Measurements from ENCODE around the gene ITIH1. TPM values are rescaled to one million over a fixed set of nuclear protein-coding genes. Genes with fewer than 3 reads are reported as not detected.
"Not testable (repeated sequence)": the region's sequence is repeated elsewhere in the genome, so short reads cannot be mapped to it uniquely, and the experiment has no call there.

The ITIH1 gene
- total RNA-seq (2021): not detected in 2 replicates
- Bru-seq, nascent RNA: not detected
- not detected for BruChase-seq, experiment 1, labeled RNA remaining after a 2-hour chase
- not detected for BruChase-seq, experiment 2, labeled RNA remaining after a 6-hour chase
- long read RNA-seq: 0 reads

GRCh38 chr3:52777127-52777958 lies at the start of gene ITIH1:
TSS of gene ITIH1 (plus strand) at chr3:52777599. CDS start at chr3:52777616, 17 bp downstream.
- Histone ChIP-seq H3K27me3 (ENCODE audit: insufficient read depth, low read depth) (peaks cover 14% of the 10 kb centered on the region), H3K9me2 (ENCODE audit: insufficient read depth) (no peaks in the 10 kb centered on the region), H4K20me1 (ENCODE audit: insufficient read depth) (no peaks in the 10 kb centered on the region), H3K4me3 (no peak within 1 kb of the TSS), H3K79me2 (ENCODE audit: low read depth) (no peaks in the 10 kb centered on the region), H3K9me3 (ENCODE audit: insufficient read depth, low read depth) (no peaks in the 10 kb centered on the region), H3K27ac (no peak within 1 kb of the TSS), H3K36me3 (ENCODE audit: low read depth) (no peaks in the 10 kb centered on the region), H3K4me2 (no peak within 1 kb of the TSS), H3F3A (ENCODE audit: insufficient read depth, low read depth) (no peaks in the 10 kb centered on the region), H2AFZ (no peak within 1 kb of the TSS), H3K4me1 (replicated peaks; ENCODE audit: insufficient read depth) (no peaks in the 10 kb centered on the region; the same call in 1 of the 2 replicates)
- no peak for DNase-seq
- TF ChIP-seq EZH2 (IDR thresholded peaks at IDR 0.05; ENCODE audit: low read depth) (no peak), CTCF (conservative IDR thresholded peaks at IDR 0.05) (no peak)
- ChIA-PET CTCF (no interaction called here), POLR2A (ENCODE audit: unreplicated experiment) (no interaction called here)
- no TSS peak for BruUV-seq (replicated peaks)
- intact Hi-C loops (cut with micrococcal nuclease; ENCODE audit: unreplicated experiment): no loop called here

- H3K4me1 ChIP-seq (replicated peaks; ENCODE audit: insufficient read depth); H3K27me3 ChIP-seq (ENCODE audit: insufficient read depth, low read depth); H2AFZ ChIP-seq; DNase-seq; intact Hi-C loops (cut with micrococcal nuclease; ENCODE audit: unreplicated experiment); H3K79me2 ChIP-seq (ENCODE audit: low read depth); H3F3A ChIP-seq (ENCODE audit: insufficient read depth, low read depth); BruUV-seq (replicated peaks); CTCF ChIA-PET; H3K9me2 ChIP-seq (ENCODE audit: insufficient read depth); POLR2A ChIA-PET (ENCODE audit: unreplicated experiment); H3K27ac ChIP-seq; H4K20me1 ChIP-seq (ENCODE audit: insufficient read depth); H3K4me3 ChIP-seq; H3K4me2 ChIP-seq: not testable (repeated sequence)
- Histone ChIP-seq H3K36me3 (ENCODE audit: low read depth) (peaks cover 26% of the 10 kb centered on the region; the same call in 1 of the 2 replicates), H3K9me3 (ENCODE audit: insufficient read depth, low read depth) (peaks cover 21% of the 10 kb centered on the region)
Measured at GRCh38 chr3:52728753-52729152, 48.6 kb upstream of the ITIH1 start.

GRCh38 chr3:52730681-52731080 lies 46.7 kb upstream of the ITIH1 start:
- no peak for TF ChIP-seq EZH2 (IDR thresholded peaks at IDR 0.05; ENCODE audit: low read depth)
- CTCF ChIA-PET: no interaction called here

GRCh38 chr3:52731590-52731989 lies 45.8 kb upstream of the ITIH1 start:
- no peak overlapping the region for H3K27ac ChIP-seq
- H3K4me1 ChIP-seq (replicated peaks; ENCODE audit: insufficient read depth): no peaks in the 10 kb centered on the region
- no peaks in the 10 kb centered on the region for H3K79me2 ChIP-seq (ENCODE audit: low read depth)
- BruUV-seq (replicated peaks): no TSS peak
- no peak overlapping the region for H3K4me2 ChIP-seq
- intact Hi-C loops (cut with micrococcal nuclease; ENCODE audit: unreplicated experiment): no loop called here
- no peak overlapping the region for H3K4me3 ChIP-seq
- H3K9me3 ChIP-seq (ENCODE audit: insufficient read depth, low read depth): peaks cover 21% of the 10 kb centered on the region
- H3K9me2 ChIP-seq (ENCODE audit: insufficient read depth): no peaks in the 10 kb centered on the region
- ChIA-PET POLR2A (ENCODE audit: unreplicated experiment) (no interaction called here), CTCF (no interaction called here)
- TF ChIP-seq EZH2 (IDR thresholded peaks at IDR 0.05; ENCODE audit: low read depth) (no peak), CTCF (conservative IDR thresholded peaks at IDR 0.05) (no peak)
- no peaks in the 10 kb centered on the region for H3K27me3 ChIP-seq (ENCODE audit: insufficient read depth, low read depth)
- no peaks in the 10 kb centered on the region for H4K20me1 ChIP-seq (ENCODE audit: insufficient read depth)
- no peaks in the 10 kb centered on the region for H3F3A ChIP-seq (ENCODE audit: insufficient read depth, low read depth)
- H3K36me3 ChIP-seq (ENCODE audit: low read depth): peaks cover 39% of the 10 kb centered on the region
- no peak for DNase-seq
- no peak overlapping the region for H2AFZ ChIP-seq

More at GRCh38 chr3:52730681-52731080, 46.7 kb upstream of the ITIH1 start:
- Histone ChIP-seq H4K20me1 (ENCODE audit: insufficient read depth) (no peaks in the 10 kb centered on the region), H3F3A (ENCODE audit: insufficient read depth, low read depth) (no peaks in the 10 kb centered on the region), H3K9me2 (ENCODE audit: insufficient read depth) (no peaks in the 10 kb centered on the region), H3K27me3 (ENCODE audit: insufficient read depth, low read depth) (no peaks in the 10 kb centered on the region), H3K4me1 (replicated peaks; ENCODE audit: insufficient read depth) (no peaks in the 10 kb centered on the region), H2AFZ (no peak overlapping the region), H3K27ac (no peak overlapping the region), H3K36me3 (ENCODE audit: low read depth) (peaks cover 37% of the 10 kb centered on the region), H3K4me2 (no peak overlapping the region), H3K79me2 (ENCODE audit: low read depth) (no peaks in the 10 kb centered on the region), H3K4me3 (no peak overlapping the region), H3K9me3 (ENCODE audit: insufficient read depth, low read depth) (peaks cover 21% of the 10 kb centered on the region)
- BruUV-seq (replicated peaks): no TSS peak
- intact Hi-C loops (cut with micrococcal nuclease; ENCODE audit: unreplicated experiment): no loop called here
- no peak for DNase-seq
- POLR2A ChIA-PET (ENCODE audit: unreplicated experiment): no interaction called here
